Panc1 (cell line): Measurements from ENCODE around the gene TBC1D22A. TPM values are rescaled to one million over a fixed set of nuclear protein-coding genes. Genes with fewer than 3 reads are reported as not detected.

ENCODE experiments used
- ATAC-seq: fragments of 200-7000 bp; cut with Tn5 transposase; 2 replicates; pipeline ENCODE4 v1.9.1; 2020; ENCODE audit warnings: mild to moderate bottlenecking, moderate library complexity
- BruUV-seq: library from RNA; stranded (reverse); fragments of 400-500 nt; replicated peaks from 2 replicates; lab custom pipeline; 2021; lab: Mats Ljungman, UMichigan
- CTCF ChIA-PET: fragments of 300-600 bp; sonication (Branson Sonifier 250); formaldehyde crosslinking; loops from one replicate; lab custom pipeline; 2022; ENCODE audit warnings: antibody characterized with exemption; lab: Charles Lee
- POLR2A ChIA-PET: fragments of 300-600 bp; sonication (Branson Sonifier 250); formaldehyde crosslinking; loops from one replicate; lab custom pipeline; 2022; ENCODE audit warnings: antibody characterized with exemption; lab: Charles Lee
- DNase-seq: peaks from one replicate; pipeline ENCODE4 v3.0.0-alpha.2; 2010; ENCODE audit warnings: low read depth, low spot score
- H3K27ac ChIP-seq: 2 replicates; pipeline ENCODE4 v1.5.1; 2011; ENCODE audit warnings: mild to moderate bottlenecking, low read length, inconsistent platforms
- H3K27me3 ChIP-seq: fragments of 200-500 bp; sonication (Bioruptor generic); 2 replicates; pipeline ENCODE4 v1.6.0; 2014; ENCODE audit warnings: low read length, inconsistent platforms; ENCODE audit not compliant: control insufficient read depth, insufficient read depth
- H3K36me3 ChIP-seq: fragments of 200-500 bp; sonication (Bioruptor generic); 2 replicates; pipeline ENCODE4 v1.5.1; 2014; ENCODE audit warnings: inconsistent platforms, mild to moderate bottlenecking, low read length, moderate library complexity; ENCODE audit not compliant: control insufficient read depth, insufficient read depth
- H3K4me1 ChIP-seq: 2 replicates; pipeline ENCODE4 v1.5.1; 2011; ENCODE audit warnings: inconsistent platforms, mild to moderate bottlenecking, low read length, moderate library complexity; ENCODE audit not compliant: control insufficient read depth, insufficient read depth
- H3K4me3 ChIP-seq, 2 experiments: 2 replicates each; pipeline ENCODE4 v1.5.1; 2011 to 2012; ENCODE audit warnings: low read depth in 2 of 2, low read length in 2 of 2, mild to moderate bottlenecking in 2 of 2, inconsistent platforms in 1 of 2, moderate library complexity in 1 of 2
- H3K9me3 ChIP-seq: fragments of 200-500 bp; sonication (Bioruptor generic); 2 replicates; pipeline ENCODE4 v1.5.1; 2014; ENCODE audit warnings: low read depth, mild to moderate bottlenecking, inconsistent platforms, low read length, moderate library complexity; ENCODE audit not compliant: control insufficient read depth, insufficient read depth
- POLR2AphosphoS5 ChIP-seq: IDR thresholded peaks from 2 replicates; pipeline ENCODE4 v1.6.1; 2012; ENCODE audit warnings: mild to moderate bottlenecking, low read depth, low read length, moderate library complexity
- REST ChIP-seq, 2 experiments: IDR thresholded peaks; 2 replicates each; pipeline ENCODE4 v1.6.1; 2011 to 2012; ENCODE audit warnings: low read depth in 2 of 2, control low read depth in 1 of 2, low read length in 1 of 2, mild to moderate bottlenecking in 1 of 2, moderate library complexity in 1 of 2; ENCODE audit not compliant: insufficient read depth in 1 of 2
- SIN3A ChIP-seq: IDR thresholded peaks from 2 replicates; pipeline ENCODE4 v1.6.1; 2012; ENCODE audit warnings: low read depth, mild to moderate bottlenecking, low read length, moderate library complexity, borderline replicate concordance; ENCODE audit not compliant: insufficient read depth
- TCF7L2 ChIP-seq: IDR thresholded peaks from 2 replicates; pipeline ENCODE4 v1.6.1; 2011; ENCODE audit warnings: mild to moderate bottlenecking, low read depth, low read length, inconsistent platforms
- in situ Hi-C: cut with HindIII; loops from 2 replicates; pipeline ENCODE4 v1.10.0; 2016; ENCODE audit warnings: low sequenced_read_pairs, low pct_unique_long_range_greater_than_20kb
- intact Hi-C: fragments of 100-400 bp; cut with micrococcal nuclease; formaldehyde crosslinking; loops from one replicate; pipeline ENCODE4 v1.10.0; 2022; ENCODE audit not compliant: unreplicated experiment
- total RNA-seq: library from RNA; stranded (reverse); gene quantifications from one replicate; pipeline ENCODE4 v1.2.1, GENCODE V29; 2021; ENCODE audit not compliant: unreplicated experiment
- TF ChIP-seq, protein P1 (sequence below): fragments of 450-650 bp; IDR thresholded peaks from 2 replicates; pipeline ENCODE4 v1.5.1; 2017; ENCODE audit warnings: mild to moderate bottlenecking

TBC1D22A gene
- total RNA-seq, 1 experiment from 2014 or later: 28.7 TPM

GRCh38 chr22:46913351-46913750 is 150.9 kb downstream of the TBC1D22A start:
- in situ Hi-C loops: no loop called here
- no peaks in the 10 kb centered on the region for H3K9me3 ChIP-seq
- ChIA-PET CTCF (no interaction called here), POLR2A (no interaction called here)
- no TSS peak for BruUV-seq
- H3K4me1 ChIP-seq: no peaks in the 10 kb centered on the region
- H3K27ac ChIP-seq: no peak overlapping the region
- intact Hi-C loops: no loop called here
- DNase-seq: no peak
- ATAC-seq: no peak
- no peaks in the 10 kb centered on the region for H3K36me3 ChIP-seq
- H3K27me3 ChIP-seq: no peaks in the 10 kb centered on the region
- no peak overlapping the region for H3K4me3 ChIP-seq
- TF ChIP-seq TCF7L2: no peak
- TF ChIP-seq SIN3A: no peak
- no peak for TF ChIP-seq REST (IDR thresholded peaks at IDR 0.05; ENCODE audit: insufficient read depth in 1 of 2, low read depth in 2 of 2, low read length in 1 of 2)
- TF ChIP-seq POLR2AphosphoS5: no peak
- TF ChIP-seq, protein P1, sequence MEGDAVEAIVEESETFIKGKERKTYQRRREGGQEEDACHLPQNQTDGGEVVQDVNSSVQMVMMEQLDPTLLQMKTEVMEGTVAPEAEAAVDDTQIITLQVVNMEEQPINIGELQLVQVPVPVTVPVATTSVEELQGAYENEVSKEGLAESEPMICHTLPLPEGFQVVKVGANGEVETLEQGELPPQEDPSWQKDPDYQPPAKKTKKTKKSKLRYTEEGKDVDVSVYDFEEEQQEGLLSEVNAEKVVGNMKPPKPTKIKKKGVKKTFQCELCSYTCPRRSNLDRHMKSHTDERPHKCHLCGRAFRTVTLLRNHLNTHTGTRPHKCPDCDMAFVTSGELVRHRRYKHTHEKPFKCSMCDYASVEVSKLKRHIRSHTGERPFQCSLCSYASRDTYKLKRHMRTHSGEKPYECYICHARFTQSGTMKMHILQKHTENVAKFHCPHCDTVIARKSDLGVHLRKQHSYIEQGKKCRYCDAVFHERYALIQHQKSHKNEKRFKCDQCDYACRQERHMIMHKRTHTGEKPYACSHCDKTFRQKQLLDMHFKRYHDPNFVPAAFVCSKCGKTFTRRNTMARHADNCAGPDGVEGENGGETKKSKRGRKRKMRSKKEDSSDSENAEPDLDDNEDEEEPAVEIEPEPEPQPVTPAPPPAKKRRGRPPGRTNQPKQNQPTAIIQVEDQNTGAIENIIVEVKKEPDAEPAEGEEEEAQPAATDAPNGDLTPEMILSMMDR: no peak

DNA sequence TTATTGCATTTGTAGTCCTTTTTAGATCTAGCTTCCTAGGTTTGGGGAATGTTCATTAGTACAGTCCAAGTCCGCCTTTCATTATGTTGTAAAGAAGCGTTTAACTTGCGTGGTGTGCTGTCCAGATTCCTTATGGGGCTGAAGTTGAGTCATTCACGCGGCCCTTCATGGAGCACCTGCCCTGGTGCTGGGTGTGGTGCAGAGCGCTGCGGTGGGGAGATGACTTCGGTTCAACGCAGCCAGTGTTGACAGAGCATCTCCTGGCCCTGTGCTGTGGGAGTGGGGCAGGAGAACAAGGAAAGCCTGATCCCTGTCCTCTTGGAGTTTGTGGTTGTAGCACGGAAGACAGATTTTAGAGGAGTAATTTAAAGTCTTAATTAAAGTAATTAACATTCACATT is 152.0 kb downstream of the TBC1D22A start:
- no peak for ATAC-seq

More for the DNA sequence above, 152.0 kb downstream of the TBC1D22A start:
- intact Hi-C loops: no loop called here
- H3K4me3 ChIP-seq: no peak overlapping the region
- no TSS peak for BruUV-seq
- TF ChIP-seq, protein P1: no peak
- no peak for TF ChIP-seq TCF7L2
- no peak for TF ChIP-seq SIN3A
- no peak for TF ChIP-seq POLR2AphosphoS5
- no peak for TF ChIP-seq REST (IDR thresholded peaks at IDR 0.05; ENCODE audit: insufficient read depth in 1 of 2, low read depth in 2 of 2, low read length in 1 of 2)
- POLR2A ChIA-PET: no interaction called here
- H3K4me1 ChIP-seq: no peaks in the 10 kb centered on the region
- no peak for DNase-seq
- in situ Hi-C loops: no loop called here
- no peaks in the 10 kb centered on the region for H3K9me3 ChIP-seq
- H3K27ac ChIP-seq: no peak overlapping the region
- no peaks in the 10 kb centered on the region for H3K36me3 ChIP-seq
- CTCF ChIA-PET: no interaction called here
- H3K27me3 ChIP-seq: no peaks in the 10 kb centered on the region
